B cell (primary cell): ENCODE measurements around the gene DGAT2.

ENCODE experiments used
- EZH2 ChIP-seq: IDR thresholded peaks from 2 replicates; pipeline ENCODE4 v1.6.1; 2012; ENCODE audit warnings: borderline replicate concordance, low read depth, mild to moderate bottlenecking, moderate library complexity, low read length; ENCODE audit not compliant: insufficient read depth, poor library complexity, severe bottlenecking
- TF ChIP-seq, protein P1 (sequence below): fragments of 200-600 bp; IDR thresholded peaks from one replicate; pipeline ENCODE4 v1.8.0; 2022; ENCODE audit warnings: antibody characterized with exemption, mild to moderate bottlenecking

DNA sequence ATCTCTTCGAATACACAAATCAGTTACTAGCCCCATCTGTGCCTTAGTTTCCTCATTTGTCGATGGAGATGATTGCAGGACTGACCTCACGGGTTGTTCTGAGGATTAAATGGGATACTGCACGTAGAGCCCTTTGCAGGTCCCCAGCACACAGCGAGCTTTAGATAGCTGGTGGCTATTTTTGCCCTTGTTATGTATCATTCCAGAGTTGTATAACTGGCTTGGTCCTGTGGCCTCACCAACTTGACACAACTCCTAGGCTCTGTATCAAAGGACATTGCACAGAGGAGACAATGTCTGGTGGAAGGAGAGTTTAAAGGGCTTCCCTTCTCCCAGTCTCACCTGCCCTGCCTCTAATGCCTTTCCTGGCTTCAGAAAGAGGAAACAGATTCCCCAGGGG, 22.8 kb upstream of the DGAT2 start:
- TF ChIP-seq, protein P1, sequence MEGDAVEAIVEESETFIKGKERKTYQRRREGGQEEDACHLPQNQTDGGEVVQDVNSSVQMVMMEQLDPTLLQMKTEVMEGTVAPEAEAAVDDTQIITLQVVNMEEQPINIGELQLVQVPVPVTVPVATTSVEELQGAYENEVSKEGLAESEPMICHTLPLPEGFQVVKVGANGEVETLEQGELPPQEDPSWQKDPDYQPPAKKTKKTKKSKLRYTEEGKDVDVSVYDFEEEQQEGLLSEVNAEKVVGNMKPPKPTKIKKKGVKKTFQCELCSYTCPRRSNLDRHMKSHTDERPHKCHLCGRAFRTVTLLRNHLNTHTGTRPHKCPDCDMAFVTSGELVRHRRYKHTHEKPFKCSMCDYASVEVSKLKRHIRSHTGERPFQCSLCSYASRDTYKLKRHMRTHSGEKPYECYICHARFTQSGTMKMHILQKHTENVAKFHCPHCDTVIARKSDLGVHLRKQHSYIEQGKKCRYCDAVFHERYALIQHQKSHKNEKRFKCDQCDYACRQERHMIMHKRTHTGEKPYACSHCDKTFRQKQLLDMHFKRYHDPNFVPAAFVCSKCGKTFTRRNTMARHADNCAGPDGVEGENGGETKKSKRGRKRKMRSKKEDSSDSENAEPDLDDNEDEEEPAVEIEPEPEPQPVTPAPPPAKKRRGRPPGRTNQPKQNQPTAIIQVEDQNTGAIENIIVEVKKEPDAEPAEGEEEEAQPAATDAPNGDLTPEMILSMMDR: no peak
- TF ChIP-seq EZH2: no peak
